GM12891 (cell line): ENCODE measurements around the gene LPCAT1.

Experiments
- POLR2A ChIP-seq: IDR thresholded peaks from 2 replicates; pipeline ENCODE4 v1.6.1; 2011; ENCODE audit warnings: low read depth, low read length, control low read depth
- TAF1 ChIP-seq: IDR thresholded peaks from 2 replicates; pipeline ENCODE4 v1.6.1; 2011; ENCODE audit warnings: low read depth, low read length, control low read depth

DNA sequence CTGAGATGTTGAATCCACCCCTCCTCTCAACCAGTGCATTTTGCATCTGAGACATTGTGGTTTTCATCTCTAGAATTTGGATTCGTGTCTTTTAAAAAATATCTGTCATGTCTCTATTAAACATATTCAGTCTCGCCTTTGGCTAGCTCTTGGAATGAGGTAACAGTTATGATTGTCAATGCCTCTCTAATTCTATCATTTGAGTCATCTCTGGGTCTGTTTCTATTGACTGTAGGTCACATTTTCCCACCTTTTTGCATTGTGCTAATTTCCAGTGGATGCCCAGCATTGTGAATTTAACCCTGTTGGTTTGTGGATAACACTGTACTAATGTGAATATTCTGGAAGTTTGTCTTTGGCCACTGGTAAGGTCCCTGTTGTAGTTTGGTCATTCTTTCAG, 70.1 kb downstream of the LPCAT1 start:
- TF ChIP-seq POLR2A (no peak), TAF1 (no peak)
